ENCODE measurements around the gene ANKS1B. TPM values are rescaled to one million over a fixed set of nuclear protein-coding genes. Genes with fewer than 3 reads are reported as not detected.

ANKS1B gene
- total RNA-seq, 1 experiment from 2014 or later, result 5.8 TPM

DNA sequence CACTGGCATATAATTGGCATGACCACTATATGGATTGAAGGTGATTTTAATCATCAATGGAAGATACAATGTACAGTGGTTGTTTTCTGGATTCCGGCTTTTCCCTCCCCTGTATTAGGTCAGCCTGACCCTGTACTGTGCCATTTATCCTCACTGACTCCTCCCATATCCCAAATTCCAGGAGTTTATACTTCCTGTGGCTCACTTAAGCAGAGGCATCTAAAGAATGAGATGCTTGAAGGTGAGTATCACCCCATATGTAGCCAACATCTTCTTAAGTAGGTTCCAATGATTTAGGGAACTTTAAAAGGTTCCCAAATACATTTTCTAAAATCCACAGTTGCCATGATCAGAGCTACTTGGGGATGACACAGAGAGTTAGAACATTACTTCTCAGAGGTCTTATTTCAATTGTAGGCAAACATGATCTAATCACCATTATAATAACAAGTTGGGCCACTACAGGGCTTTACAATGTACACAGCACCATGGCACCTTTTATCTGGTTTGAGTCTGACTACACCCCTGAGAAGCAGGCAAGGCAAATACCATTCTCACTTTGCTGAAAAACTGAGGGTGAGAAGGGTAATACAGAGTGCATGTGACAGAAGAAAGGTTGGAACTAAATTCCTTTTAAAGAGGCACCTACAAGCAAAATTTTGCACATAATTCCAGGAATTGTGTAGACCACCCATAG is 549.5 kb downstream of the ANKS1B start:
- no peak for DNase-seq (ENCODE audit: low spot score)
- Mint-ChIP-seq H3K9me3 (peaks cover 6% of the 10 kb centered on the region), H3K4me1 (peaks cover 15% of the 10 kb centered on the region), H3K27ac (no peak overlapping the region), H3K27me3 (ENCODE audit: low read depth) (no peaks in the 10 kb centered on the region), H3K36me3 (no peaks in the 10 kb centered on the region), H3K4me3 (no peak overlapping the region)
- ATAC-seq, result peak; percentile 86
- ChIA-PET POLR2A (no interaction called here), CTCF (no interaction called here)
- TF ChIP-seq ZNF396 (CRISPR knock-in tag; IDR thresholded peaks at IDR 0.05; ENCODE audit: borderline replicate concordance), result no peak
- no peak for TF ChIP-seq SP1 (CRISPR knock-in tag; conservative IDR thresholded peaks at IDR 0.05)
- TF ChIP-seq ZNF416 (CRISPR knock-in tag; IDR thresholded peaks at IDR 0.05), result no peak
- no peak for TF ChIP-seq GTF2I (CRISPR knock-in tag; conservative IDR thresholded peaks at IDR 0.05)
- TF ChIP-seq, protein P1, sequence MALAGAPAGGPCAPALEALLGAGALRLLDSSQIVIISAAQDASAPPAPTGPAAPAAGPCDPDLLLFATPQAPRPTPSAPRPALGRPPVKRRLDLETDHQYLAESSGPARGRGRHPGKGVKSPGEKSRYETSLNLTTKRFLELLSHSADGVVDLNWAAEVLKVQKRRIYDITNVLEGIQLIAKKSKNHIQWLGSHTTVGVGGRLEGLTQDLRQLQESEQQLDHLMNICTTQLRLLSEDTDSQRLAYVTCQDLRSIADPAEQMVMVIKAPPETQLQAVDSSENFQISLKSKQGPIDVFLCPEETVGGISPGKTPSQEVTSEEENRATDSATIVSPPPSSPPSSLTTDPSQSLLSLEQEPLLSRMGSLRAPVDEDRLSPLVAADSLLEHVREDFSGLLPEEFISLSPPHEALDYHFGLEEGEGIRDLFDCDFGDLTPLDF (CRISPR knock-in tag; IDR thresholded peaks at IDR 0.05), result no peak
- no peak for TF ChIP-seq KAT7 (CRISPR knock-in tag; IDR thresholded peaks at IDR 0.05; ENCODE audit: borderline replicate concordance)
- TF ChIP-seq ZNF263 (CRISPR knock-in tag; IDR thresholded peaks at IDR 0.05; ENCODE audit: low read depth), result no peak
- TF ChIP-seq, protein P2, sequence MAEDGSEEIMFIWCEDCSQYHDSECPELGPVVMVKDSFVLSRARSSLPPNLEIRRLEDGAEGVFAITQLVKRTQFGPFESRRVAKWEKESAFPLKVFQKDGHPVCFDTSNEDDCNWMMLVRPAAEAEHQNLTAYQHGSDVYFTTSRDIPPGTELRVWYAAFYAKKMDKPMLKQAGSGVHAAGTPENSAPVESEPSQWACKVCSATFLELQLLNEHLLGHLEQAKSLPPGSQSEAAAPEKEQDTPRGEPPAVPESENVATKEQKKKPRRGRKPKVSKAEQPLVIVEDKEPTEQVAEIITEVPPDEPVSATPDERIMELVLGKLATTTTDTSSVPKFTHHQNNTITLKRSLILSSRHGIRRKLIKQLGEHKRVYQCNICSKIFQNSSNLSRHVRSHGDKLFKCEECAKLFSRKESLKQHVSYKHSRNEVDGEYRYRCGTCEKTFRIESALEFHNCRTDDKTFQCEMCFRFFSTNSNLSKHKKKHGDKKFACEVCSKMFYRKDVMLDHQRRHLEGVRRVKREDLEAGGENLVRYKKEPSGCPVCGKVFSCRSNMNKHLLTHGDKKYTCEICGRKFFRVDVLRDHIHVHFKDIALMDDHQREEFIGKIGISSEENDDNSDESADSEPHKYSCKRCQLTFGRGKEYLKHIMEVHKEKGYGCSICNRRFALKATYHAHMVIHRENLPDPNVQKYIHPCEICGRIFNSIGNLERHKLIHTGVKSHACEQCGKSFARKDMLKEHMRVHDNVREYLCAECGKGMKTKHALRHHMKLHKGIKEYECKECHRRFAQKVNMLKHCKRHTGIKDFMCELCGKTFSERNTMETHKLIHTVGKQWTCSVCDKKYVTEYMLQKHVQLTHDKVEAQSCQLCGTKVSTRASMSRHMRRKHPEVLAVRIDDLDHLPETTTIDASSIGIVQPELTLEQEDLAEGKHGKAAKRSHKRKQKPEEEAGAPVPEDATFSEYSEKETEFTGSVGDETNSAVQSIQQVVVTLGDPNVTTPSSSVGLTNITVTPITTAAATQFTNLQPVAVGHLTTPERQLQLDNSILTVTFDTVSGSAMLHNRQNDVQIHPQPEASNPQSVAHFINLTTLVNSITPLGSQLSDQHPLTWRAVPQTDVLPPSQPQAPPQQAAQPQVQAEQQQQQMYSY (CRISPR knock-in tag; IDR thresholded peaks at IDR 0.05), result no peak
- no peak for TF ChIP-seq TEAD1 (CRISPR knock-in tag; IDR thresholded peaks at IDR 0.05)
- TF ChIP-seq TP53 (CRISPR knock-in tag; IDR thresholded peaks at IDR 0.05), result no peak
- TF ChIP-seq, protein P3, sequence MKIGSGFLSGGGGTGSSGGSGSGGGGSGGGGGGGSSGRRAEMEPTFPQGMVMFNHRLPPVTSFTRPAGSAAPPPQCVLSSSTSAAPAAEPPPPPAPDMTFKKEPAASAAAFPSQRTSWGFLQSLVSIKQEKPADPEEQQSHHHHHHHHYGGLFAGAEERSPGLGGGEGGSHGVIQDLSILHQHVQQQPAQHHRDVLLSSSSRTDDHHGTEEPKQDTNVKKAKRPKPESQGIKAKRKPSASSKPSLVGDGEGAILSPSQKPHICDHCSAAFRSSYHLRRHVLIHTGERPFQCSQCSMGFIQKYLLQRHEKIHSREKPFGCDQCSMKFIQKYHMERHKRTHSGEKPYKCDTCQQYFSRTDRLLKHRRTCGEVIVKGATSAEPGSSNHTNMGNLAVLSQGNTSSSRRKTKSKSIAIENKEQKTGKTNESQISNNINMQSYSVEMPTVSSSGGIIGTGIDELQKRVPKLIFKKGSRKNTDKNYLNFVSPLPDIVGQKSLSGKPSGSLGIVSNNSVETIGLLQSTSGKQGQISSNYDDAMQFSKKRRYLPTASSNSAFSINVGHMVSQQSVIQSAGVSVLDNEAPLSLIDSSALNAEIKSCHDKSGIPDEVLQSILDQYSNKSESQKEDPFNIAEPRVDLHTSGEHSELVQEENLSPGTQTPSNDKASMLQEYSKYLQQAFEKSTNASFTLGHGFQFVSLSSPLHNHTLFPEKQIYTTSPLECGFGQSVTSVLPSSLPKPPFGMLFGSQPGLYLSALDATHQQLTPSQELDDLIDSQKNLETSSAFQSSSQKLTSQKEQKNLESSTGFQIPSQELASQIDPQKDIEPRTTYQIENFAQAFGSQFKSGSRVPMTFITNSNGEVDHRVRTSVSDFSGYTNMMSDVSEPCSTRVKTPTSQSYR (CRISPR knock-in tag; IDR thresholded peaks at IDR 0.05), result no peak
- no peak for TF ChIP-seq JUN (CRISPR knock-in tag; IDR thresholded peaks at IDR 0.05)

GRCh38 chr12:99433155-99433554 is 551.6 kb downstream of the ANKS1B start:
- H3K27me3 Mint-ChIP-seq (ENCODE audit: low read depth), result no peaks in the 10 kb centered on the region
- no peak overlapping the region for H3K27ac Mint-ChIP-seq
- POLR2A ChIA-PET, result no interaction called here
- H3K4me1 Mint-ChIP-seq, result peaks cover 10% of the 10 kb centered on the region
- H3K9me3 Mint-ChIP-seq, result peaks cover under 1% of the 10 kb centered on the region
- ATAC-seq, result no peak
- CTCF ChIA-PET, result no interaction called here
- H3K4me3 Mint-ChIP-seq, result no peak overlapping the region
- no peak for DNase-seq (ENCODE audit: low spot score)
- no peaks in the 10 kb centered on the region for H3K36me3 Mint-ChIP-seq
- TF ChIP-seq HMGA2 (CRISPR knock-in tag; IDR thresholded peaks at IDR 0.05) (no peak), ZNF512 (CRISPR knock-in tag; IDR thresholded peaks at IDR 0.05; ENCODE audit: borderline replicate concordance) (no peak), CBFB (CRISPR knock-in tag; IDR thresholded peaks at IDR 0.05; ENCODE audit: low read depth) (no peak), ZNF423 (CRISPR knock-in tag; IDR thresholded peaks at IDR 0.05) (no peak), GABPB1 (CRISPR knock-in tag; IDR thresholded peaks at IDR 0.05) (no peak), SMAD3 (CRISPR knock-in tag; IDR thresholded peaks at IDR 0.05; ENCODE audit: borderline replicate concordance) (no peak), PREB (CRISPR knock-in tag; IDR thresholded peaks at IDR 0.05; ENCODE audit: borderline replicate concordance) (no peak), ZSCAN18 (CRISPR knock-in tag; IDR thresholded peaks at IDR 0.05) (no peak), ZNF396 (CRISPR knock-in tag; IDR thresholded peaks at IDR 0.05; ENCODE audit: borderline replicate concordance) (no peak), ZBTB21 (CRISPR knock-in tag; IDR thresholded peaks at IDR 0.05; ENCODE audit: borderline replicate concordance) (no peak), RELA (CRISPR knock-in tag; IDR thresholded peaks at IDR 0.05; ENCODE audit: borderline replicate concordance) (no peak), NFATC4 (CRISPR knock-in tag; IDR thresholded peaks at IDR 0.05) (no peak)
